Measurements from ENCODE around the gene PTPRN2.

The PTPRN2 gene

DNA sequence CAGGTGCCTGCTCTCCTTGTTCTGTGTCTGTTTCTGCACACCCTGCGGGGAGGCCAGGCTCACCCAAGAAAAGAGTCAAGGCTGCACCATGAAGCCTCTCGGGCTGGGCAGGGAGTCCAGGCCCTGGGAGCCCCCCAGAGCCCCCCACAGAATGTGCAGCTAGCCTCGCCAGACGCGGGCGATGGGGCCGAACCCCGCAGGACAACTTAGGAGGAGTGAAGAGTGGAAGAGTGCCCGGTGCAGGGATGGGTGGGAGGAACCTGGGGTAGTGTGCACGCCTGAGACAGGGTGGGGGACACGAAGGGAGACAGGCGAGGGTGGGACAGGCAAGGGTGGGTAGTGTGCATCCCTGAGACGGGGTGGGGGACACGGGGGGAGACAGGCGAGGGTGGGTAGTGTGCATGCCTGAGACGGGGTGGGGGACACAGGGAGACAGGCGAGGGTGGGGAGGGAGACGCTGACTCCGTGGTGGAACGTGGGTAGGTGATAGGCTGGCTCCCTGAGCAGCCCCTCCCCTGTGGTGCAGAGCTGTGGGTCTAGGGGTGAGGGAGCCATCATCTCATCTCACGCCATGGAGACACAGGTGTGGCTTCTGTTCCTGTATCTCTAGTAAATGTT lies 635.5 kb downstream of the PTPRN2 start:
- H3K36me3 ChIP-seq (ENCODE audit: insufficient read depth, low read length), result no peaks in the 10 kb centered on the region
- no peak overlapping the region for H3K9ac ChIP-seq (ENCODE audit: low read depth, low read length)
- no peaks in the 10 kb centered on the region for H3K9me3 ChIP-seq (ENCODE audit: control insufficient read depth, insufficient read depth, low read length)
- H3K4me1 ChIP-seq (ENCODE audit: insufficient read depth, low read length), result peaks cover 9% of the 10 kb centered on the region; the same call in 1 of the 2 replicates

GRCh38 chr7:157951300-157952049 lies 636.1 kb downstream of the PTPRN2 start:
- Histone ChIP-seq H3K9ac (ENCODE audit: low read depth, low read length) (no peak overlapping the region), H3K9me3 (ENCODE audit: control insufficient read depth, insufficient read depth, low read length) (no peaks in the 10 kb centered on the region), H3K4me1 (ENCODE audit: insufficient read depth, low read length) (peaks cover 9% of the 10 kb centered on the region; the same call in 1 of the 2 replicates), H3K36me3 (ENCODE audit: insufficient read depth, low read length) (no peaks in the 10 kb centered on the region)

DNA sequence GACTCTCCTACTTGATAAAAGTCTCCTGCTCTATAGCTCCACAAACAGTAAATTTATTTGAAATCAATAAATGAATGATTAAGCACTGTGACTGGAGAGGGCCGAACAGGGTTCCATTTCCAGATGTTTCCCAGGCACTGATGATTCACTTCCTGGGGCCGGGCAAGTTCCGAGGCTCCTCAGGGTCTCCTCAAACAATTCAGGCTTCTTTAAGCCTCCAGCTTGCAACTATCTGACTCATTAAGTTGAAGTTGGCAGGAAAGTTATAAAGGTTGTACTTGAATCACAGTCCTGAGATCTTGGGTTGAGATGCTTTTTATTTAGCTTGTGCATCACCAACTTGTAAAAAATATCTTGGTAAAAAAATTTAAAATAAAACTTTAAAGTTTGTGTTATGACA lies 637.9 kb downstream of the PTPRN2 start:
- Histone ChIP-seq H3K4me1 (ENCODE audit: insufficient read depth, low read length) (no peaks in the 10 kb centered on the region), H3K9me3 (ENCODE audit: control insufficient read depth, insufficient read depth, low read length) (no peaks in the 10 kb centered on the region), H3K36me3 (ENCODE audit: insufficient read depth, low read length) (no peaks in the 10 kb centered on the region), H3K9ac (ENCODE audit: low read depth, low read length) (no peak overlapping the region)

DNA sequence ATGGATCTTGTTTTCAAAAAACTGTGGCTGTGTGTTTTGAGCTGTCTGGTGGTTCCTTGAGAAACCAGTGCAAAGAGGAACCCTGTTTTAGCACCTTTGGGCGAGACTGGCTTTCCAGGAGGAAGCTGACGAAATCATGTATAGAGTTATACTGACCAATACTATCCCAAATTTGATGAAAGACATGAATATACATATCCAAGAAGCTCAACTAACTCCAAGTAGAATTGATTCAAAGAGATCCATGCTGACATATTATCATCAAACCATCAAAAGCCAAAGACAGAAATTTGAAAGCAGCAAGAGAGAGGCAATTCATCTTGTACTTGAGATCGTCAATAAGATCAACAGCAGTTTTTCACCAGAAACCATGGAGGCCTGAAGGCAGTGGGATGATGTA lies 640.1 kb downstream of the PTPRN2 start:
- H3K36me3 ChIP-seq (ENCODE audit: insufficient read depth, low read length), result no peaks in the 10 kb centered on the region
- H3K4me1 ChIP-seq (ENCODE audit: insufficient read depth, low read length), result no peaks in the 10 kb centered on the region
- H3K9me3 ChIP-seq (ENCODE audit: control insufficient read depth, insufficient read depth, low read length), result no peaks in the 10 kb centered on the region
- H3K9ac ChIP-seq (ENCODE audit: low read depth, low read length), result no peak overlapping the region

DNA sequence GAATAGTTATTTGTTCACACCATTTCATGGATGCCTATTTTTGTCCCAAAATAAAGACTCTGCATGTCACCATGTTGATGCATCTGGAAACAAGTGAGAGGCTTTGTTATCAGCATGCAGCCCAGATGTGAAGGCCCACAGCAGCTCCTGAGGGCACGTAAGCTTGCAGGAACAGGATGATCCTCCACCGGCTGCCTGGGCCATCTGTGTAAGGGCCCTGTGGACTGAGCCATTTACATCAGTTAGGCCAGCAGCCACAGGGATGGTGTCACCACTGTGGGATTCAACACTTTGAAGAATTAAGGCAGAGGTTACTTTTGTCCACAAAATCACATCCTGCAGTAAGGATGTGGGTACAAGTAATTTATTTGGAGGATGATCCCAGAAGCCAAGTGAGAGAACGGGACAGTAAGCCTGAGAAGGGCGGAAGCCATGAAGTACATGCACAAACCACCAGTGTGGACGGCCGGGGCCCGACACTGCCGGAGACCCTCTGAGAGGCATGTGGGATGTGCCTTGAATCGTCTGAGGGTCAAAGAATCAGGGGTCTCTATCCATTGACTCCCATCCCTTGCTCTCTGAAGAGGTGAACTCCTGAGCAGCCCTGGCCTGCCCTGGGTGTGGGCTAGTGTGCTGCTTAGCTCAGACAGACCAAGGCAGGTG lies 641.1 kb downstream of the PTPRN2 start:
- no peak overlapping the region for H3K9ac ChIP-seq (ENCODE audit: low read depth, low read length)
- H3K9me3 ChIP-seq (ENCODE audit: control insufficient read depth, insufficient read depth, low read length), result no peaks in the 10 kb centered on the region
- no peaks in the 10 kb centered on the region for H3K4me1 ChIP-seq (ENCODE audit: insufficient read depth, low read length)

GRCh38 chr7:157945401-157945800 lies 642.2 kb downstream of the PTPRN2 start:
- no peaks in the 10 kb centered on the region for H3K9me3 ChIP-seq (ENCODE audit: control insufficient read depth, insufficient read depth, low read length)
- H3K9ac ChIP-seq (ENCODE audit: low read depth, low read length), result no peak overlapping the region
- H3K4me1 ChIP-seq (ENCODE audit: insufficient read depth, low read length), result no peaks in the 10 kb centered on the region

More for the DNA sequence above, 641.1 kb downstream of the PTPRN2 start:
- H3K36me3 ChIP-seq (ENCODE audit: insufficient read depth, low read length), result no peaks in the 10 kb centered on the region

GRCh38 chr7:157944734-157945291 lies 642.8 kb downstream of the PTPRN2 start:
- Histone ChIP-seq H3K4me1 (ENCODE audit: insufficient read depth, low read length) (no peaks in the 10 kb centered on the region), H3K36me3 (ENCODE audit: insufficient read depth, low read length) (no peaks in the 10 kb centered on the region), H3K9ac (ENCODE audit: low read depth, low read length) (no peak overlapping the region), H3K9me3 (ENCODE audit: control insufficient read depth, insufficient read depth, low read length) (no peaks in the 10 kb centered on the region)

More at GRCh38 chr7:157945401-157945800, 642.2 kb downstream of the PTPRN2 start:
- H3K36me3 ChIP-seq (ENCODE audit: insufficient read depth, low read length), result no peaks in the 10 kb centered on the region

GRCh38 chr7:157944051-157944450 lies 643.6 kb downstream of the PTPRN2 start:
- Histone ChIP-seq H3K9ac (ENCODE audit: low read depth, low read length) (no peak overlapping the region), H3K9me3 (ENCODE audit: control insufficient read depth, insufficient read depth, low read length) (no peaks in the 10 kb centered on the region), H3K36me3 (ENCODE audit: insufficient read depth, low read length) (no peaks in the 10 kb centered on the region), H3K4me1 (ENCODE audit: insufficient read depth, low read length) (no peaks in the 10 kb centered on the region)

- Histone ChIP-seq H3K9ac (ENCODE audit: low read depth, low read length) (no peak overlapping the region), H3K9me3 (ENCODE audit: control insufficient read depth, insufficient read depth, low read length) (no peaks in the 10 kb centered on the region), H3K4me1 (ENCODE audit: insufficient read depth, low read length) (no peaks in the 10 kb centered on the region), H3K36me3 (ENCODE audit: insufficient read depth, low read length) (no peaks in the 10 kb centered on the region)
These were observed 644.1 kb downstream of the PTPRN2 start for GRCh38 chr7:157943561-157943960.

DNA sequence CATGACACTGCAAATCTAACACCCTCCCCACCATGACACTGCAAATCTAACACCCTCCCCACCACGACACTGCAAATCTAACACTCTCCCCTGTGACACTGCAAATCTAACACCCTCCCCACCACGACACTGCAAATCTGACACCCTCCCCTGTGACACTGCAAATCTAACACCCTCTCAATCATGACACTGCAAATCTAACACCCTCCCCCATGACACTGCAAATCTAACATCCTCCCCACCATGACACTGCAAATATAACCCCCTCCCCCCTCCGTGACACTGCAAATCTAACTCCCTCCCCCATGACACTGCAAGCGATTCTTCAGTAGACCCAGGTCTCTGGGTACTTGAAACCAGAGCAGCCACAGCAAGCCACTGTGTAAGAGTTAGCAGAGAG lies 646.4 kb downstream of the PTPRN2 start:
- H3K9ac ChIP-seq (ENCODE audit: low read depth, low read length), result no peak overlapping the region
- H3K36me3 ChIP-seq (ENCODE audit: insufficient read depth, low read length), result no peaks in the 10 kb centered on the region
- no peaks in the 10 kb centered on the region for H3K9me3 ChIP-seq (ENCODE audit: control insufficient read depth, insufficient read depth, low read length)
- H3K4me1 ChIP-seq (ENCODE audit: insufficient read depth, low read length), result no peaks in the 10 kb centered on the region

- Histone ChIP-seq H3K36me3 (ENCODE audit: insufficient read depth, low read length) (no peaks in the 10 kb centered on the region), H3K9ac (ENCODE audit: low read depth, low read length) (no peak overlapping the region), H3K4me1 (ENCODE audit: insufficient read depth, low read length) (no peaks in the 10 kb centered on the region), H3K9me3 (ENCODE audit: control insufficient read depth, insufficient read depth, low read length) (no peaks in the 10 kb centered on the region)
These were observed 647.1 kb downstream of the PTPRN2 start for GRCh38 chr7:157940497-157940896.

GRCh38 chr7:157938211-157938610 lies 649.4 kb downstream of the PTPRN2 start:
- no peaks in the 10 kb centered on the region for H3K36me3 ChIP-seq (ENCODE audit: insufficient read depth, low read length)
- no peaks in the 10 kb centered on the region for H3K4me1 ChIP-seq (ENCODE audit: insufficient read depth, low read length)
- H3K9me3 ChIP-seq (ENCODE audit: control insufficient read depth, insufficient read depth, low read length), result 0 out of 2 replicates have a peak, but pooled peaks cover 4% of the 10 kb centered on the region
- H3K9ac ChIP-seq (ENCODE audit: low read depth, low read length), result no peak overlapping the region

- Histone ChIP-seq H3K4me1 (ENCODE audit: insufficient read depth, low read length) (no peaks in the 10 kb centered on the region), H3K9me3 (ENCODE audit: control insufficient read depth, insufficient read depth, low read length) (peaks cover 9% of the 10 kb centered on the region; the same call in 1 of the 2 replicates), H3K9ac (ENCODE audit: low read depth, low read length) (no peak overlapping the region), H3K36me3 (ENCODE audit: insufficient read depth, low read length) (no peaks in the 10 kb centered on the region)
These were observed 650.2 kb downstream of the PTPRN2 start for GRCh38 chr7:157937406-157937805.

DNA sequence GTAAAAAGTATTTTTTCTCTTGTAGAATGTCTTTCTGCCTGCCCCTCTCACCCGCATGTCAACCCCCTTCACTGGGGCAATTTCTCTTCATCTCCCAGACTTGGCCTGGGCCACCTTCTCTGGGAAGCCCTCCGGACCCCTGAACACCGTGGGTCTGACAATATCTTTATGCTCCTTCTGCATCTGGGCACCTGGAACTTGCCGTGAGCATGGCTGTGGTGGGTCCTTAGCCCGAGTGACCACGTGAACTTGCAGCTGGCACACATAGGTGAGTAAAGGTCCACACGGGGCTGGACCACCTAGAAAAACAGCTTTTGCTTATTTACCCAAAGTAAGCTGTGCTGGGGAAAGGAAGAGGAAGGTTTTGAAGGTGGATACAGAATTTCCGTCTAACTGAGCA lies 650.6 kb downstream of the PTPRN2 start:
- H3K36me3 ChIP-seq (ENCODE audit: insufficient read depth, low read length), result no peaks in the 10 kb centered on the region
- no peak overlapping the region for H3K9ac ChIP-seq (ENCODE audit: low read depth, low read length)
- no peaks in the 10 kb centered on the region for H3K4me1 ChIP-seq (ENCODE audit: insufficient read depth, low read length)
- peaks cover 11% of the 10 kb centered on the region for H3K9me3 ChIP-seq (ENCODE audit: control insufficient read depth, insufficient read depth, low read length)

All from ES-I3 (cell line).